ENCODE data around the gene VSTM2B. TPM values are rescaled to one million over a fixed set of nuclear protein-coding genes. Genes with fewer than 3 reads are reported as not detected.

Gene VSTM2B
- total RNA-seq, 2 experiments from 2014 or later = not detected

GRCh38 chr19:29610213-29610573 is 84.4 kb downstream of the VSTM2B start:
- POLR2A ChIA-PET = interaction anchor here (0.5 to 1.2 kb wide), 4 partner anchors 14 to 120 kb away, joined by 3 to 8 read pairs (median 5); no protein-coding TSS in a partner anchor
- CTCF ChIA-PET = interaction anchor here (0.6 to 5.2 kb wide), 21 partner anchors 11 to 120 kb away, joined by 3 to 74 read pairs (median 8); partner anchors contain the start of gene PLEKHF1

GRCh38 chr19:29610574-29611271 is 84.9 kb downstream of the VSTM2B start:
- ChIA-PET CTCF (interaction anchor here (0.7 to 5.2 kb wide), 21 partner anchors 11 to 120 kb away, joined by 3 to 74 read pairs (median 8); partner anchors contain the start of gene PLEKHF1), POLR2A (interaction anchor here (0.5 to 1.2 kb wide), 5 partner anchors 13 to 120 kb away, joined by 3 to 8 read pairs (median 5); partner anchors contain the start of gene PLEKHF1)

GRCh38 chr19:29612121-29612520 is 86.3 kb downstream of the VSTM2B start:
- CTCF ChIA-PET = interaction anchor here (0.6 to 5.2 kb wide), 7 partner anchors 9 to 105 kb away, joined by 3 to 74 read pairs (median 29); no protein-coding TSS in a partner anchor
- POLR2A ChIA-PET = interaction anchor here (0.7 to 1.0 kb wide), 2 partner anchors 53 to 61 kb away, joined by 3 to 5 read pairs; partner anchors contain the start of gene PLEKHF1

GRCh38 chr19:29612801-29613595 is 87.2 kb downstream of the VSTM2B start:
- ChIA-PET CTCF (interaction anchor here (1.3 to 4.1 kb wide), 3 partner anchors 60 to 82 kb away, joined by 3 to 74 read pairs (median 25); no protein-coding TSS in a partner anchor), POLR2A (no interaction called here)

GRCh38 chr19:29614046-29614445 is 88.3 kb downstream of the VSTM2B start:
- POLR2A ChIA-PET = no interaction called here
- CTCF ChIA-PET = interaction anchor here (1.3 kb wide), 1 partner anchor 80 kb away, joined by 3 read pairs; no protein-coding TSS in a partner anchor

Other genes starting within 250 kb of the VSTM2B start
- gene POP4, start 80.3 kb downstream of the VSTM2B start, total RNA-seq = 100 to 1,000 TPM; 137 to 142 TPM
- 10 to 100 TPM; 20.1 to 20.9 TPM for gene PLEKHF1, start 139.5 kb downstream of the VSTM2B start, total RNA-seq
- 10 to 100 TPM; 34.4 to 36.6 TPM for gene C19orf12, start 189.3 kb downstream of the VSTM2B start, total RNA-seq